Right lobe of liver (tissue), 4 donors: ENCODE results near the gene DENND2A.

Experiments used
- POLR2A ChIP-seq: fragments of 450-650 bp; IDR thresholded peaks from one replicate; pipeline ENCODE4 v1.6.1; 2017; ENCODE audit warnings: antibody characterized with exemption, mild to moderate bottlenecking
- TF ChIP-seq, protein P1 (sequence below), 4 donors: fragments of 200-600 bp in 3 of 4; fragments of 450-650 bp in 1 of 4; IDR thresholded peaks; one replicate each; pipeline versions ENCODE4 v1.5.1 to v1.8.0; 2016 to 2022; ENCODE audit warnings: antibody characterized with exemption in 4 of 4, mild to moderate bottlenecking in 2 of 4
- donor health status: DM: no; HTN: no; CAD: no.
- donor health status: DM: no; HTN: no; CAD: no.
- donor health status: DM: no; HTN: yes; CAD: no.

DNA sequence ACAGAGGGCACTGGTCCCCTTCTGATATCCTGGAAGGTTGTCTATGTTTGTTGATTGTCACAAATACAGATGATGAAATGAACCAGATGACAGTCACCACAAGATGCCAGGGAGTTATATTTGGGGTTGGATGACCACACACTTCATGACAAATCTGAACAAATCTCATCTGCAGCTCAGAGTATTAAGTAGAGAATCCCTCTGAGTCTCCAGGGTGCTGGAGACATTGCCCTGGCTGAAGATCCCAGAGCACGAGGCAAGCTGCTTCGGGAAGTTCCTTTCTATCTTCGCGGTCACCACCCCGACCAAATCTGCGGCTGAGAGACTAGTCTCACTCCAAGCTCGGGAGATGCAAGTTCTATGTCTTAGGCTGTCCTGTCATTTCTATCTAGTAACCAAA lies 9.0 kb downstream of the DENND2A start:
- TF ChIP-seq, protein P1, sequence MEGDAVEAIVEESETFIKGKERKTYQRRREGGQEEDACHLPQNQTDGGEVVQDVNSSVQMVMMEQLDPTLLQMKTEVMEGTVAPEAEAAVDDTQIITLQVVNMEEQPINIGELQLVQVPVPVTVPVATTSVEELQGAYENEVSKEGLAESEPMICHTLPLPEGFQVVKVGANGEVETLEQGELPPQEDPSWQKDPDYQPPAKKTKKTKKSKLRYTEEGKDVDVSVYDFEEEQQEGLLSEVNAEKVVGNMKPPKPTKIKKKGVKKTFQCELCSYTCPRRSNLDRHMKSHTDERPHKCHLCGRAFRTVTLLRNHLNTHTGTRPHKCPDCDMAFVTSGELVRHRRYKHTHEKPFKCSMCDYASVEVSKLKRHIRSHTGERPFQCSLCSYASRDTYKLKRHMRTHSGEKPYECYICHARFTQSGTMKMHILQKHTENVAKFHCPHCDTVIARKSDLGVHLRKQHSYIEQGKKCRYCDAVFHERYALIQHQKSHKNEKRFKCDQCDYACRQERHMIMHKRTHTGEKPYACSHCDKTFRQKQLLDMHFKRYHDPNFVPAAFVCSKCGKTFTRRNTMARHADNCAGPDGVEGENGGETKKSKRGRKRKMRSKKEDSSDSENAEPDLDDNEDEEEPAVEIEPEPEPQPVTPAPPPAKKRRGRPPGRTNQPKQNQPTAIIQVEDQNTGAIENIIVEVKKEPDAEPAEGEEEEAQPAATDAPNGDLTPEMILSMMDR (IDR thresholded peaks at IDR 0.05), result no peak
- TF ChIP-seq POLR2A, result no peak
